HG03575 (cell line): Measurements from ENCODE around the gene SGSH.

Source experiments
- ATAC-seq: cut with Tn5 transposase; IDR thresholded peaks from one replicate; pipeline ENCODE4 v1.9.1; 2021; ENCODE audit not compliant: unreplicated experiment, insufficient number of reproducible peaks, low FRiP score; ENCODE audit errors: extremely low read depth

Gene SGSH

DNA sequence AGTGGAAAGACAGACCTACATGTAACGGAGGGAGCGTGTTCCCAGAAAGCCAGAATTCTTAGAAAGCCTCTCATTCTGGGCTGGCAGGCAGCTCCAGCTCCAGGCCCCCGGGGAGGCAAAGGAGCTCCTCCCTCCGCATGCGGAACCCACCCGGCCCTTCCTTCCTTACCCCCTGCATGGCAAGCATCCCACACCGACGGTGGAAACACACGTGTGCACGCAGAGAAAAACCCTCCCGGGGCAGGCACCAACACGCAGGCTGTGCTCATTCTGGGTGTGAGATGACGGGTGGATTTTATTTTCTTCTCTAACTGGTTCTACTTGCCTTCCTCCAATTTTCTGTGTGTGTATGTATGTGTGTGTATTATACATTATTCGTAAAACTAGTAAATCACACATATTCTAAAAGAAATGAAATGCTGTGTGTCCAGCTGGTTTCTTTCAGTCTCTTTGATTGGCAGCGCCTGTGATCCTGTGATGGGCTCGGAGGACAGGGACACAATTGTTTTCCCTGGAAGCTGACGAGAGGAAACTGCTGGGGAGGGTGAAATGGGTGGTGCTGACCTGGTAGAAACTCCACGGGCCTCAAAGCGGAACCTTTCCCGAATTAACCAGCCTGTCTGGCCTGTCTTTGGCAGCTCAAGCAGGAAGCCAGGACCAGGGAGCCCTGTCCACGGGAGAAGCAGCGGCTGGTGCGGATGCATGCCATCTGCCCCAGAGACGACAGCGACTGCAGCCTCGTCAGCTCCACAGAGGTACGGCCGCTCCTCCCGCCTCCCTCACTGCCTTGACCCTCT, 28.1 kb downstream of the SGSH start:
- ATAC-seq: no peak

- no peak for ATAC-seq
Measured at GRCh38 chr17:80191192-80191591, 28.9 kb downstream of the SGSH start.

DNA sequence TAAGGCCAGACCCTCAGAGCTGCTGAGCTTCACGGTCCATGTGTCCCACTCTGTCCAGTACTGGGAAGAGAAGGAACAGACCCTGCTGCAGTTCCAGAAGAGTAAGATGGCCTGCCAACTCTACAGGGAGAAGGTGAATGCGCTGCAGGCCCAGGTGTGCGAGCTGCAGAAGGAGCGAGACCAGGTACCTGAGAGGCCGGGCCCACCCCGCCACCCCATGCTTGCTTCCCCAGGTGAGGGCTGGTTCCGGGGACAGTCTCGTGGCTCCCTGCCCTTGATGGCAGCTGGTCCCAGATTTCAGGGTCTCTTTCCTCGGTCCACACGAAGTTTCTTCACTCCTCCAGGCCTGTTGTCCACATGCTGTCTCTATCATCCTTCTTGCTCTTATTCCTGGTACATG, 29.4 kb downstream of the SGSH start:
- ATAC-seq: no peak

- ATAC-seq: no peak
Measured at GRCh38 chr17:80189611-80190010, 30.5 kb downstream of the SGSH start.

DNA sequence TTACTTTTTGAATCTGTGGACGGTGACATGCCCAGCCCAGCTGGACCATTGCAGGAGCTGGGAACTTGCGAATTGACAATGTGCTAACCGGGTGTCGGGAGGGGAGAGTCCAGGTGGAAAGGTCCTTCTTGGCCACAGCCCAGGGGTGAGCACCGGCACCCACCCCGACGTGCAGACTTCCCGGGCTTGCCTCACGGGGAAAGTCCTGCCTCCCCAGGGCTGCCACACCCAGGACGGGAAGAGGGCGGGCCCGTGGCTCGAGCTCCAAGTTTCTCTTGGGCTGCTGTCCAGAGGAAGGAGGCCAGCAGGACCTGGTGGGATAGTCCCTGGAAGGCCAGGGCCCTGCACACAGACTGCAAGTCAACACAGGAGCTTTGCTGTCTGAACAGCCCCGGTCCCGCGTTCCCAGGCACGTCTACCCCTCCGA, 32.6 kb downstream of the SGSH start:
- no peak for ATAC-seq

- ATAC-seq: no peak
Measured at GRCh38 chr17:80187090-80187489, 33.0 kb downstream of the SGSH start.

DNA sequence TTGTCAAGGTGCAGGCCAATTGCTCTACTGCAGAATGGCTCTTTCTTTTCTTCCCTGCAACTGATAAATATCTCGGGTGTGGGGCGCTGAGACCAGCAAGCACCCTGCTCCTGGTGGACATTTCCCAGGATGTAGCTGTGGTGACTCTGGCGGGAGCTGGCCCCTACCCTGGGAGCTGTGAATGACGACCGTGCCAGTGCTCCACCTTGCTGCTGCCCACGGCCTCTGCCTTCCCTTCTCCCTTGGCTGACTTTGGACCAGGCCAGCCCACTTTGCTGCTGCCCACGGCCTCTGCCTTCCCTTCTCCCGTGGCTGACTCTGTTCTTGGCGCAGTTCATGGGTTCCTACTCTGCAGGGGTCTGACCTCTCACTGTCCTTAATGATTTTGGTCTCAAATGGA, 34.2 kb downstream of the SGSH start:
- ATAC-seq: no peak

DNA sequence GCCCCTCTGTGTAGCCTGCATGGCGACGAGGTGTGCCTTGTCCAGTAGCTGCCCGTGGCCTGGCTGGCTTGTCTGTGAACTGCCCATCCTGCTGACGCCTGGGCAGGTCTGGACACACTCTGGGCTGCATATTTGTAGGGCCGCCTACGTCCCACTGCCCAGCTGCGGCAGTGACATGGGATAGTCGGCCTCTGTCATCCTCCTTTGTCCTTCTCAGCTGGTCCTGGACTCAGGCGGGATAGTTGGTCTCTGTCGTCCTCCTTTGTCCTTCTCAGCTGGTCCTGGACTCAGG, 35.8 kb downstream of the SGSH start:
- ATAC-seq: no peak

DNA sequence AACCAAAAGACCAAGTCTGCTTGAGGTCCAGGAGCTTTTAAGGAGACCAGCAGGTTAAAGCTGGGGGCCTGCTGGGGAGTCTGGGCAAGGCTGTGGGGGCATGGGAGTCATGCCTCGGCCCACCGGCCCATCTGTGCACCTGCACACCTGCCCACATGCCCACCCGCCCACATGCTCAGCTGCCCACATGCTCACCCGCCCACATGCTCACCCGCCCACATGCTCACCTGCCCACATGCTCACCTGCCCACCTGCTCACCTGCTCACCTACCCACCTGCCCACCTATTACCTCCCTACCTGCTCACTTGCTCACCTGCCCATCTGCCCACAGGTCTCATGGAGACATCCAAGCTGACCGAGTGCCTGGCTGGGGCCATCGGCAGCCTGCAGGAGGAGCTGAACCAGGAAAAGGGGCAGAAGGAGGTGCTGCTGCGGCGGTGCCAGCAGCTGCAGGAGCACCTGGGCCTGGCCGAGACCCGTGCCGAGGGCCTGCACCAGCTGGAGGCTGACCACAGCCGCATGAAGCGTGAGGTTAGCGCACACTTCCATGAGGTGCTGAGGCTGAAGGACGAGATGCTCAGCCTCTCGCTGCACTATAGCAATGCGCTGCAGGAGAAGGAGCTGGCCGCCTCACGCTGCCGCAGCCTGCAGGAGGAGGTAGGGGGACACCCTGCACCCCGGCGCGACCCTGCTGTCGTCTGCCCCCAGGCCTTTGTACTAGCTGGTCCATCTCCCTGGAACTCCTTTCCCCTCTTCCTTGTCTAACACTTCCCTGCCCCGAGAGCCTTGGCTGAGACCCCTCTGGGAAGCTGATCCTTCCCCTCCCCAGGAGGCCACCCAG, 36.3 kb downstream of the SGSH start:
- ATAC-seq: no peak

DNA sequence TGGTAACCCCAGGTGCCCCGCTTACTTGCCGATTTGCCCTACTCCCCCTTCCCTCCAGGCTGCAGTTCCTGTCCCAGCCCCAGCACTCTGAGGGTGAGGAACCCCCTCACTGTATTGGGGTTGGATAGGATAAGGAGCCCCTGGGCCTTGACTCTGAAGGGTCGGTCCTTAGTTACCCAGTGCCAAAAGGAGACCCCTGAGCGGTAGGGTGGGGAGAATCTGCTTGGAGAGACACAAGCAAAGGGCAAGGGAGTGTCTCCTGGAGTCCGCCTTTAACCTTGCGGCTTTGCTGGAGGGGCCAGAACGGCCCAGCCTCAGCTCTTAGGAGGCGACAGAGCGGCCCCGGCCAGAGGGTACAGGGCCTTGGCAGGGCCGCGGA, 37.3 kb downstream of the SGSH start:
- ATAC-seq: no peak

DNA sequence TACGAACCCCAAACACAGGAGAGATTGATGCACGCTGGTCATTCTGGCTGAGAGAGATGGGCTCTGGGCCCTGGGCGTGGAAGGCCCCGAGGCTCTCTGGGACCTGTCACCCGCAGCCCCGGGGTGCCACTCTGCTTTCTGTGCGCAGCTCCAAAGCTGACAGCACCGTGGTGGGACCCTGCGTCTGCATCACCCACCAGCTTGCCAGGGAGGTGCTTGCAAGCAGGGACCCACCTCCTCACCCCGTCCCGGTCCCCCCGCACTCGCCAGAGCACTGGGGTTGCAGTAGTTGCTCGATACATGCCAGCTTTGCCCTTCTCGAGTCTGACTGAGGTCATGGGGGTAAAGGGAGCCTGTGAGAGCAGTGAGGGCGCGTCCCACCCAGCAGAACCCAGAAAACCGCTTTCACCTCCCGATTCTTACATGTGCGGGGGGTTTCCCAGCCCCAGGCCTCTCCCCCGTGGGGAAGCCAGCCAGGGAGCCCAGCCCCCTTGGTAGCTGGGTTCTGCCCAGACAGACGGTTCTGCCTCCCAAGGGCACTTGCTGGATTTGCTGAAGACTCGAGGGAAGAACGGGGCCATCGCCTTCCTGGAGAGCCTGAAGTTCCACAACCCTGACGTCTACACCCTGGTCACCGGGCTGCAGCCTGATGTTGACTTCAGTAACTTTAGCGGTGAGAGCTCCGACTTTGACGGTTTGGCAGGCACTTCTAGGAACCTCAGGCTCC, 37.9 kb downstream of the SGSH start:
- no peak for ATAC-seq

- ATAC-seq: no peak
Measured at GRCh38 chr17:80181431-80181830, 38.7 kb downstream of the SGSH start.

- ATAC-seq: no peak
Measured at GRCh38 chr17:80180192-80180591, 39.9 kb downstream of the SGSH start.

GRCh38 chr17:80177986-80178595, 42.0 kb downstream of the SGSH start:
- ATAC-seq: no peak

- no peak for ATAC-seq
Measured at GRCh38 chr17:80176757-80177156, 43.4 kb downstream of the SGSH start.

DNA sequence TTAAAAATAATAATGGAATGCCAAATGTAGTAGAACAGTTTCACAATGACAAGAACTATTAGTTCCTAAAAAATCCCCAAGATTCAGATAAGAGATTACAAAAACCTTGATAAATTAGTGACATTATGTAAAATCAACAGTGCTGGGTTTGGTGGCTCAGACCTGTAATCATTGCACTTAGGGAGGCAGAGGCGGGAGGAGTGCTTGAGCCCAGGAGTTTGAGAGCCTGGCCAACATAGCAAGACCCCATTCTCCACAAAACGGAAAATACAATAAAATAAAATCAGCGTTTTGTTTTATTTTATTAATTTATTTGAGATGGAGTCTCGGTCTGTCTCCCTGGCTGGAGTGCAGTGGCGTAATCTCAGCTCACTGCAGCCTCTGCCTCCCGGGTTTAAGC, 46.2 kb downstream of the SGSH start:
- ATAC-seq: no peak

DNA sequence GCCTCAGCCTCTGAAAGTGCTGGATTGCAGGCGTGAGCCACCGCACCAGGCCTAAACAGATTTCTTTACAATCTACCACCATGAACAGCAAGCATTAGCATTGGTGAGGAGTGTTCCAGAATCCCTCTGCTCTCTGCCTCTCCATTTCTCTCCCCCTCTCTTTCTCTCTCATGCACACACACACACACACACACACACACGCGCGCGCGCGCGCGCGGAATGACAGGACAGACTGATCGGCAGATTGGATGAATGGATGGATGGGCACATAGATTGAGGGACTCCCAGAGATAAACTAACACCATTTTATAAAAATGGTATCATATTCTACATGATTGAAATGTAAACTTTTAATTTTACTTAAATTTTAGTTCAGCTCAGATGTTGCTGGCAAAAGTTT, 47.0 kb downstream of the SGSH start:
- ATAC-seq: no peak

DNA sequence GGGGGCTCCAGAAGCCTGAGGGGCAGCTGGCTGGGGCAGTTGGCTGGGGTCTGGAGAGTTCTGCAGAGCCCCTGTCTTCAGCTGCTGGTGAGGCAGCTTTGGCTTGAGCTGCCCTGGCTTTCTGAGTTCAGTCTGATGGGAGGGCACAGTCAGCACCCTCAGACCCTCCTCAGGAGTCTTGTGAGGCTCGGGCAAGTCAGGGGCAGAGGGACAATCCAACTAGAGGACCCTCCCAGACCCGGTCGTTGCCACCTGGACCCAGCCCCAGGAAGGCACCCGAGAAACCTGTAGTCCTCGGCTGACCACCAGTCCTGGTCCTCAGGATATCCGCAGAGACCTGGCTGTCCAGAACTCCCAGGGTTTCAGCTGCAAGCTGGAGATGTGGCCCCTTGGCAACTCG, 48.5 kb downstream of the SGSH start:
- no peak for ATAC-seq

DNA sequence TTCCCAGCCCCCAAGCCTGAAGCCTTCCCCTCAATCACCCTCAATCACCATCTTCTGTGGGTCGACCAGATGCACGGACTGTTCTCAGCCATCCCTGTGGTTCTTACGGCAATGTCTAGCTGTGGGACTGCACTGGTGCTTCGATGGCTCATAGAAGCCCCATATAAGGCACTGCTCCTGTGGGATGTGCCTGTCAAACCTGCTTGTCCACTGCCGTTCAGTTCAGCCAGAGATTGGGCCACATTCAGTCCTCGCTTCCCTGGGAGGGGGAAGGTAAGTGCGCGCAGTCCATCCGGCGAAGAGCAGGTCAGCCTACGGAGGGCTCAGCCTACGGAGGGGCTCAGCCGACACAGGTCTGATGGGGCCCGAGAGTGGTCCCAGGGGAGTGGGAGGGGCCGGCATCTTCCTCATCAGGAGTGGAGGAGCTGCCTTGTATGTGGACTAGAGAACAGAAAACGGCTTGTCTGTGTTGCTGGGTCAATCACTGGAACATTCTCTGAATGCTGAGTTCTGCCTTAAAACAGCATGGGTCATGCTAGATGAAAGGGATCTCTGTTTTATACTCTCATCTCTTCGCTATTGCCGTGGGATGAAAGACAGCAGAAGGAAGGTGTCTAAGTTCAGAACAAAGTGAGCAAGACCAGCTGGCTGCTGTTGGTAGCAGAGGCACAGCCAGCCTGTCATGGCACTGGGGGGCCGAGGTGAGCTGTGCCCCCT, 50.2 kb downstream of the SGSH start, which contains the start of gene CARD14:
Gene CARD14 (plus strand): TSS at position 247 of the 717 bp plus-strand sequence. CDS start 11,409 bp downstream, outside the sequence.
- no peak for ATAC-seq
